PC-3 (cell line): ENCODE measurements around the gene KRI1. TPM values are rescaled to one million over a fixed set of nuclear protein-coding genes. Genes with fewer than 3 reads are reported as not detected.

ENCODE experiments used
- ATAC-seq: fragments of 200-7000 bp; cut with Tn5 transposase; 2 replicates; pipeline ENCODE4 v1.9.1; 2020; ENCODE audit warnings: mild to moderate bottlenecking, moderate library complexity
- BruUV-seq: library from RNA; stranded (reverse); fragments of 400-500 nt; replicated peaks from 2 replicates; lab custom pipeline; 2021; lab: Mats Ljungman, UMichigan
- CTCF ChIA-PET: fragments of 300-600 bp; sonication (Branson Sonifier 250); formaldehyde crosslinking; loops from one replicate; lab custom pipeline; 2022; ENCODE audit warnings: antibody characterized with exemption; lab: Charles Lee
- POLR2A ChIA-PET: fragments of 300-600 bp; sonication (Branson Sonifier 250); formaldehyde crosslinking; loops from one replicate; lab custom pipeline; 2022; ENCODE audit warnings: antibody characterized with exemption; ENCODE audit not compliant: unreplicated experiment; lab: Charles Lee
- DNase-seq: peaks from one replicate; pipeline ENCODE4 v3.0.0-alpha.2; 2015
- H2AFZ ChIP-seq: fragments of 300-600 bp; sonication (generic); 2 replicates; pipeline ENCODE4 v1.6.0; 2016; ENCODE audit warnings: antibody characterized with exemption, low read length
- H3F3A ChIP-seq: fragments of 300-600 bp; sonication (generic); one replicate; pipeline ENCODE4 v1.6.0; 2017; ENCODE audit warnings: antibody characterized with exemption, low read length, control low read depth, mild to moderate bottlenecking; ENCODE audit not compliant: unreplicated experiment
- H3K27ac ChIP-seq: fragments of 300-600 bp; sonication (generic); 2 replicates; pipeline ENCODE4 v1.5.1; 2016; ENCODE audit warnings: mild to moderate bottlenecking, low read length
- H3K27me3 ChIP-seq: fragments of 300-600 bp; sonication (generic); 2 replicates; pipeline ENCODE4 v1.6.1; 2016; ENCODE audit warnings: low read length, mixed read lengths
- H3K36me3 ChIP-seq: fragments of 300-600 bp; sonication (generic); 2 replicates; pipeline ENCODE4 v1.6.1; 2016; ENCODE audit warnings: low read depth, mixed run types, low read length, mixed read lengths
- H3K4me1 ChIP-seq: fragments of 300-600 bp; sonication (generic); 2 replicates; pipeline ENCODE4 v1.5.1; 2016; ENCODE audit warnings: low read length; ENCODE audit not compliant: insufficient read depth
- H3K4me2 ChIP-seq: fragments of 300-600 bp; sonication (generic); 2 replicates; pipeline ENCODE4 v1.6.0; 2016; ENCODE audit warnings: low read length
- H3K4me3 ChIP-seq: fragments of 300-600 bp; sonication (generic); 2 replicates; pipeline ENCODE4 v1.5.1; 2016; ENCODE audit warnings: mild to moderate bottlenecking, low read length, mixed read lengths
- H3K79me2 ChIP-seq: fragments of 300-600 bp; sonication (generic); 2 replicates; pipeline ENCODE4 v1.6.1; 2017; ENCODE audit warnings: low read length, mixed read lengths
- H3K9ac ChIP-seq: fragments of 300-600 bp; sonication (generic); 2 replicates; pipeline ENCODE4 v1.6.0; 2016; ENCODE audit warnings: mild to moderate bottlenecking, low read length
- H3K9me2 ChIP-seq: fragments of 300-600 bp; sonication (generic); replicated peaks from 2 replicates; pipeline ENCODE4 v1.6.1; 2016; ENCODE audit warnings: mixed run types, low read length, mixed read lengths
- H3K9me3 ChIP-seq: fragments of 300-600 bp; sonication (generic); 2 replicates; pipeline ENCODE4 v1.6.1; 2016; ENCODE audit warnings: low read length, mixed read lengths
- H4K20me1 ChIP-seq: fragments of 300-600 bp; sonication (generic); 2 replicates; pipeline ENCODE4 v1.6.1; 2016; ENCODE audit warnings: low read length, mixed read lengths
- CTCF ChIP-seq: fragments of 300-600 bp; sonication (generic); conservative IDR thresholded peaks from 2 replicates; pipeline ENCODE4 v1.5.1; 2017; ENCODE audit warnings: antibody characterized with exemption, low read depth, mild to moderate bottlenecking, low read length
- EZH2 ChIP-seq: fragments of 300-600 bp; sonication (generic); IDR thresholded peaks from one replicate; pipeline ENCODE4 v1.6.1; 2017; ENCODE audit warnings: antibody characterized with exemption, mild to moderate bottlenecking, low read length; ENCODE audit not compliant: unreplicated experiment
- EZH2phosphoT487 ChIP-seq: fragments of 300-600 bp; sonication (generic); IDR thresholded peaks from 2 replicates; pipeline ENCODE4 v1.6.1; 2018; ENCODE audit warnings: mild to moderate bottlenecking, antibody characterized with exemption, low read length, borderline replicate concordance
- intact Hi-C: fragments of 100-400 bp; cut with micrococcal nuclease; formaldehyde crosslinking; loops from 2 replicates; pipeline ENCODE4 v1.9.0; 2023
- total RNA-seq: library from RNA; depleted of rRNA; stranded (reverse); fragments of >200 nt; gene quantifications from 2 replicates; pipeline ENCODE4 v1.2.3, GENCODE V29; 2014

The KRI1 gene
- total RNA-seq, 1 experiment from 2014 or later: 72.6 TPM

DNA sequence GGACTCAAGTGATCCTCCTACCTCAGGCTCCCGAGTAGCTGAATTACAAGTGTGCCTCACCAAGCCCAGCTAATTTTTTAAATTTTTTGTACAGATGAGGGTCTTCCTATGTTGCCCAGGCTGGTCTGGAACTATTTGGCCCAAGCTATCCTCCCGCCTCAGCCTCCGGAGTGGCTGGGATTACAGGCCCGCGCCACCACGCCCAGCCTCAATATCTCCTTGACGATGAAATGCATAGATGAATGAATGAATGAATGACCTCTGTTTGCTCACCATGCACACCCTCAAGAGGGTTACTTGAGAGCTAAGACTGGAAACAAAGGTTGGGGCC, 36.2 kb upstream of the KRI1 start:
- Histone ChIP-seq H3K27ac (no peak overlapping the region), H3K4me3 (no peak overlapping the region), H3K79me2 (no peaks in the 10 kb centered on the region), H3K36me3 (no peaks in the 10 kb centered on the region), H2AFZ (peak overlapping the region; percentile 15; the same call in 1 of the 2 replicates), H3K9me3 (no peaks in the 10 kb centered on the region), H3K9ac (no peak overlapping the region), H3F3A (no peaks in the 10 kb centered on the region), H4K20me1 (no peaks in the 10 kb centered on the region), H3K4me2 (no peak overlapping the region; the same call in 1 of the 2 replicates), H3K9me2 (no peaks in the 10 kb centered on the region), H3K4me1 (peaks cover 18% of the 10 kb centered on the region), H3K27me3 (no peaks in the 10 kb centered on the region)
- intact Hi-C loops: no loop called here
- TF ChIP-seq EZH2phosphoT487: no peak
- no peak for TF ChIP-seq CTCF
- TF ChIP-seq EZH2: no peak
- no TSS peak for BruUV-seq
- ATAC-seq (no peak), DNase-seq (no peak)
- ChIA-PET CTCF (interaction anchor here (0.5 to 1.0 kb wide), 4 partner anchors 21 to 186 kb away, joined by 3 to 5 read pairs (median 3); no protein-coding TSS in a partner anchor), POLR2A (no interaction called here)

DNA sequence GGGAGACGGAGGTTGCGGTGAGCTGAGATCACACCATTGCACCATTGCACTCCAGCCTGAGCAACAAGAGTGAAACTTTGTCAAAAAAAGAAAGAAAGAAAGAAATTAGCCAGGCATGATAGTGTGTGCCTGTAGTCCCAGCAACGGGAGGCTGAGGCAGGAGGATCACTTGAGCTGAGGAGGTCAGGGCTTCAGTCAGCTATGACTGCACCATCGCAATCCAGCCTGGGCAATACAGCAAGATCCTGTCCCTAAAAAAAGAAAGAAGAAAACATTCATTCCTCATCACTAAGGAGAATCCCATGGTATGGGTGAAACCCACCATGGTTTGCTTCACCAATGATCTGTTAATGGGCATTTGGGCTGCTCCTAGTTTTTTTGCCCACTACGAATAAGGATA, 34.3 kb upstream of the KRI1 start:
- CTCF ChIA-PET: no interaction called here
- Histone ChIP-seq H3F3A (no peaks in the 10 kb centered on the region), H4K20me1 (no peaks in the 10 kb centered on the region), H3K27me3 (no peaks in the 10 kb centered on the region), H3K9me3 (no peaks in the 10 kb centered on the region), H2AFZ (no peak overlapping the region), H3K36me3 (no peaks in the 10 kb centered on the region), H3K79me2 (no peaks in the 10 kb centered on the region), H3K9me2 (no peaks in the 10 kb centered on the region), H3K4me1 (peaks cover 18% of the 10 kb centered on the region), H3K9ac (no peak overlapping the region), H3K4me3 (no peak overlapping the region), H3K4me2 (no peak overlapping the region), H3K27ac (no peak overlapping the region)
- no peak for DNase-seq
- intact Hi-C loops: no loop called here
- no peak for TF ChIP-seq EZH2phosphoT487
- no peak for TF ChIP-seq CTCF
- TF ChIP-seq EZH2: no peak
- POLR2A ChIA-PET: no interaction called here
- ATAC-seq: no peak
- no TSS peak for BruUV-seq

- H3K27me3 ChIP-seq: no peaks in the 10 kb centered on the region
- H3K4me1 ChIP-seq: no peaks in the 10 kb centered on the region
- intact Hi-C loops: no loop called here
- H3K9ac ChIP-seq: no peak overlapping the region
- CTCF ChIA-PET: no interaction called here
- H3K4me3 ChIP-seq: no peak overlapping the region
- no peaks in the 10 kb centered on the region for H4K20me1 ChIP-seq
- no peaks in the 10 kb centered on the region for H3K9me2 ChIP-seq
- H3F3A ChIP-seq: no peaks in the 10 kb centered on the region
- no peak overlapping the region for H2AFZ ChIP-seq
- no peak overlapping the region for H3K4me2 ChIP-seq
- ATAC-seq (no peak; the same call in 1 of the 2 replicates), DNase-seq (no peak)
- H3K36me3 ChIP-seq: no peaks in the 10 kb centered on the region
- TF ChIP-seq CTCF: no peak
- no peak for TF ChIP-seq EZH2
- no peak for TF ChIP-seq EZH2phosphoT487
- no peak overlapping the region for H3K27ac ChIP-seq
- no peaks in the 10 kb centered on the region for H3K79me2 ChIP-seq
- no TSS peak for BruUV-seq
- POLR2A ChIA-PET: interaction anchor here (0.6 kb wide), 1 partner anchor 31 kb away, joined by 3 read pairs; the partner anchor contains the start of gene SLC44A2
- no peaks in the 10 kb centered on the region for H3K9me3 ChIP-seq
Measured at GRCh38 chr19:10593820-10594637, 28.2 kb upstream of the KRI1 start.
